Thyroid gland (tissue), 4 donors: ENCODE results near the gene PRPS1.

ENCODE experiments used
- POLR2A ChIP-seq, 2 donors: fragments of 450-650 bp; IDR thresholded peaks; one replicate each; pipeline ENCODE4 v1.6.1; 2017; ENCODE audit warnings: antibody characterized with exemption in 2 of 2, mild to moderate bottlenecking in 2 of 2, moderate library complexity in 1 of 2
- TF ChIP-seq, protein P1 (sequence below), 6 experiments: fragments of 200-600 bp in 3 of 6; fragments of 450-650 bp in 3 of 6; sonication (generic) in 3 of 6; IDR thresholded peaks; one replicate each; pipeline ENCODE4 v1.5.1; 2016 to 2019; ENCODE audit warnings: antibody characterized with exemption in 6 of 6, mild to moderate bottlenecking in 2 of 6, inconsistent platforms in 1 of 6, moderate library complexity in 1 of 6

DNA sequence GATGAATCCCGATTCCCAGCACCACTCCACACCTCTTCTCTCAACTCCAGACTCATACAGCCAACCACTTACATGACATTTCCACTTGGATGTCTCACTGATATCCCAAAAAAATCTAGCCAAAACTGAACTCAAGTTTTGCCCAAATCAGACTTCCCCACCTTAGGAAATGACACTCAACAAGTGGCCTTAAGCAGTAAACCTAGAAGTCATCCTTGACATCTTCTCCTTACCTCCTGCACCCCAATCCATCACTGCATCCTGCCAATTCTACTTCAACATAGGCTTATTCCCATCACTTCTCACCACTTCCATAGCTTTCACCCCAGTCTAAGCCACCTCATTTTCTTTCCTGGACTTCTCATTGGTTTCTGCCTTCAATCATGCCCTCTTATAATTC lies 39.1 kb downstream of the PRPS1 start:
- TF ChIP-seq, protein P1, sequence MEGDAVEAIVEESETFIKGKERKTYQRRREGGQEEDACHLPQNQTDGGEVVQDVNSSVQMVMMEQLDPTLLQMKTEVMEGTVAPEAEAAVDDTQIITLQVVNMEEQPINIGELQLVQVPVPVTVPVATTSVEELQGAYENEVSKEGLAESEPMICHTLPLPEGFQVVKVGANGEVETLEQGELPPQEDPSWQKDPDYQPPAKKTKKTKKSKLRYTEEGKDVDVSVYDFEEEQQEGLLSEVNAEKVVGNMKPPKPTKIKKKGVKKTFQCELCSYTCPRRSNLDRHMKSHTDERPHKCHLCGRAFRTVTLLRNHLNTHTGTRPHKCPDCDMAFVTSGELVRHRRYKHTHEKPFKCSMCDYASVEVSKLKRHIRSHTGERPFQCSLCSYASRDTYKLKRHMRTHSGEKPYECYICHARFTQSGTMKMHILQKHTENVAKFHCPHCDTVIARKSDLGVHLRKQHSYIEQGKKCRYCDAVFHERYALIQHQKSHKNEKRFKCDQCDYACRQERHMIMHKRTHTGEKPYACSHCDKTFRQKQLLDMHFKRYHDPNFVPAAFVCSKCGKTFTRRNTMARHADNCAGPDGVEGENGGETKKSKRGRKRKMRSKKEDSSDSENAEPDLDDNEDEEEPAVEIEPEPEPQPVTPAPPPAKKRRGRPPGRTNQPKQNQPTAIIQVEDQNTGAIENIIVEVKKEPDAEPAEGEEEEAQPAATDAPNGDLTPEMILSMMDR (IDR thresholded peaks at IDR 0.05), result no peak
- TF ChIP-seq POLR2A (IDR thresholded peaks at IDR 0.05), result no peak
